Measurements from ENCODE around the gene LYRM4. TPM values are rescaled to one million over a fixed set of nuclear protein-coding genes. Genes with fewer than 3 reads are reported as not detected.
A peak's percentile ranks its signal among the peaks of the same experiment; 100 is the strongest.

LYRM4 gene
- total and polyA plus RNA-seq, 2 donors (not counting 1 experiment from before 2014, with no cell fraction given): 14.5 to 31.9 TPM

DNA sequence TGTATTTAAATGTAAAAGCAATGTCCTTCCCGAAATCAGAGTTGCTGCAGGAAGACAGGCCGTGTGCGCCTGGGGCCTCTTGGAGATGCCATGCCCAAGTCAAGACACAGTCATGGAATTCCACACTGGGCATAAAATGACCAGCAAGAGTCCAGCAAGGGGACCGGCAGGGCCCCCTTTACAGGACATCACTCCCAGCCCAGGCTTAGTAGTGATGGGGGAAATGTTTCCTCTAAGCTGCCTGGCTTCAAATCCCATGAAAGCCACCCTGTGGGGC, 177.5 kb downstream of the LYRM4 start:
- no peaks in the 10 kb centered on the region for H3K9me3 ChIP-seq (ENCODE audit: control insufficient read depth, insufficient read depth, low read depth, low read length)
- no peak overlapping the region for H3K9ac ChIP-seq (ENCODE audit: insufficient read depth, low read length)
- no peaks in the 10 kb centered on the region for H3K36me3 ChIP-seq (ENCODE audit: control insufficient read depth, insufficient read depth, low read length)
- no peak overlapping the region for H2AFZ ChIP-seq (ENCODE audit: low read length)
- H4K20me1 ChIP-seq (ENCODE audit: control insufficient read depth, extremely low read depth, insufficient read depth, low read length): no peaks in the 10 kb centered on the region
- no peak for DNase-seq (ENCODE audit: low read depth in 2 of 2)
- H3K27me3 ChIP-seq (ENCODE audit: control insufficient read depth, insufficient read depth, low read length): no peaks in the 10 kb centered on the region
- no peak for TF ChIP-seq EZH2 (IDR thresholded peaks at IDR 0.05; ENCODE audit: low read length, missing control alignments)
- no peak for TF ChIP-seq CTCF (conservative IDR thresholded peaks at IDR 0.05 in 1 of 2, IDR thresholded peaks at IDR 0.05 in 1 of 2; ENCODE audit: low read depth in 1 of 2, low read length in 2 of 2)
- no peak overlapping the region for H3K27ac ChIP-seq (ENCODE audit: insufficient read depth, low read length)
- H3K79me2 ChIP-seq (ENCODE audit: control insufficient read depth, insufficient read depth, low read length): no peaks in the 10 kb centered on the region
- peaks cover 15% of the 10 kb centered on the region for H3K4me1 ChIP-seq (ENCODE audit: control insufficient read depth, extremely low read depth, insufficient read depth, low read length)
- H3K4me3 ChIP-seq (replicated peaks in 1 of 4; ENCODE audit: control extremely low read depth in 1 of 4, insufficient read depth in 1 of 4, low read depth in 3 of 4, low read length in 4 of 4): no peak overlapping the region
- H3K4me2 ChIP-seq (ENCODE audit: extremely low read depth, insufficient read depth, low read length): no peak overlapping the region

- no peaks in the 10 kb centered on the region for H3K9me3 ChIP-seq (ENCODE audit: control insufficient read depth, insufficient read depth, low read depth, low read length)
- no peak overlapping the region for H3K4me3 ChIP-seq (replicated peaks in 1 of 4; ENCODE audit: control extremely low read depth in 1 of 4, insufficient read depth in 1 of 4, low read depth in 3 of 4, low read length in 4 of 4)
- H2AFZ ChIP-seq (ENCODE audit: low read length): no peak overlapping the region
- no peaks in the 10 kb centered on the region for H4K20me1 ChIP-seq (ENCODE audit: control insufficient read depth, extremely low read depth, insufficient read depth, low read length)
- H3K9ac ChIP-seq (ENCODE audit: insufficient read depth, low read length): no peak overlapping the region
- H3K36me3 ChIP-seq (ENCODE audit: control insufficient read depth, insufficient read depth, low read length): no peaks in the 10 kb centered on the region
- peak overlapping the region; percentile 11 for H3K27ac ChIP-seq (ENCODE audit: insufficient read depth, low read length)
- no peak for TF ChIP-seq CTCF (conservative IDR thresholded peaks at IDR 0.05 in 1 of 2, IDR thresholded peaks at IDR 0.05 in 1 of 2; ENCODE audit: low read depth in 1 of 2, low read length in 2 of 2)
- H3K27me3 ChIP-seq (ENCODE audit: control insufficient read depth, insufficient read depth, low read length): no peaks in the 10 kb centered on the region
- peak overlapping the region; percentile 5 for H3K4me2 ChIP-seq (ENCODE audit: extremely low read depth, insufficient read depth, low read length)
- H3K4me1 ChIP-seq (ENCODE audit: control insufficient read depth, extremely low read depth, insufficient read depth, low read length): peaks cover 15% of the 10 kb centered on the region
- no peaks in the 10 kb centered on the region for H3K79me2 ChIP-seq (ENCODE audit: control insufficient read depth, insufficient read depth, low read length)
- DNase-seq (ENCODE audit: low read depth in 2 of 2): peak; percentile 83 to 85
Observed at GRCh38 chr6:5082487-5083306, 178.1 kb downstream of the LYRM4 start.

DNA sequence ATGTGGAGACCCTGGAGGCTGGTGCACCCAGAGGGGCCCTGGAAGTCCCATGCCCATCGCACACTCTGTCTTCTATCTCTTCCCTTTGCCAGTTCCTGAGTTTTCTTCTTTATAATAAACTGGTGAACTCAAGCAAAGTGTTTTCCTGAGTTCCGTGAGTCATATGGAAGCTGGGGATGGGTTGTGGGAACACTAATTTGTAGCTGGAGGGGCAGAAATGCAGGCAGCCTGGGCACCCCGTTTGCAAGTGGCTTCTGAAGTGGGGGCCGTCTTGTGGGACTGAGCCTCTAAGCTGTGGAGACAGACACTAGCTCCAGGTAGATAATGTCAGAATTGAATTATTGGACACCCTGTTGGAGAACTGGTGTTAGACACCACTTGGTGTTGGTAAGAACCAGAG, 178.8 kb downstream of the LYRM4 start:
- H3K4me3 ChIP-seq (replicated peaks in 1 of 4; ENCODE audit: control extremely low read depth in 1 of 4, insufficient read depth in 1 of 4, low read depth in 3 of 4, low read length in 4 of 4): no peak overlapping the region
- H3K27me3 ChIP-seq (ENCODE audit: control insufficient read depth, insufficient read depth, low read length): no peaks in the 10 kb centered on the region
- no peak for TF ChIP-seq CTCF (conservative IDR thresholded peaks at IDR 0.05 in 1 of 2, IDR thresholded peaks at IDR 0.05 in 1 of 2; ENCODE audit: low read depth in 1 of 2, low read length in 2 of 2)
- TF ChIP-seq EZH2 (IDR thresholded peaks at IDR 0.05; ENCODE audit: low read length, missing control alignments): no peak
- H3K4me2 ChIP-seq (ENCODE audit: extremely low read depth, insufficient read depth, low read length): no peak overlapping the region
- no peak overlapping the region for H3K27ac ChIP-seq (ENCODE audit: insufficient read depth, low read length)
- peak in 1 of 2 donors; percentile 23 for DNase-seq (ENCODE audit: low read depth in 2 of 2)
- peaks cover 15% of the 10 kb centered on the region for H3K4me1 ChIP-seq (ENCODE audit: control insufficient read depth, extremely low read depth, insufficient read depth, low read length)
- H3K9me3 ChIP-seq (ENCODE audit: control insufficient read depth, insufficient read depth, low read depth, low read length): no peaks in the 10 kb centered on the region
- H3K36me3 ChIP-seq (ENCODE audit: control insufficient read depth, insufficient read depth, low read length): no peaks in the 10 kb centered on the region
- H4K20me1 ChIP-seq (ENCODE audit: control insufficient read depth, extremely low read depth, insufficient read depth, low read length): no peaks in the 10 kb centered on the region
- no peaks in the 10 kb centered on the region for H3K79me2 ChIP-seq (ENCODE audit: control insufficient read depth, insufficient read depth, low read length)
- no peak overlapping the region for H2AFZ ChIP-seq (ENCODE audit: low read length)
- no peak overlapping the region for H3K9ac ChIP-seq (ENCODE audit: insufficient read depth, low read length)
